Ramos (cell line): ENCODE data around the gene PARP12.

ENCODE experiments used
- in situ Hi-C: fragments of 300-500 bp; cut with MboI; formaldehyde crosslinking; loops from one replicate; pipeline ENCODE4 v1.14.3; 2022; ENCODE audit warnings: low sequenced_read_pairs; ENCODE audit not compliant: unreplicated experiment

PARP12 gene

DNA sequence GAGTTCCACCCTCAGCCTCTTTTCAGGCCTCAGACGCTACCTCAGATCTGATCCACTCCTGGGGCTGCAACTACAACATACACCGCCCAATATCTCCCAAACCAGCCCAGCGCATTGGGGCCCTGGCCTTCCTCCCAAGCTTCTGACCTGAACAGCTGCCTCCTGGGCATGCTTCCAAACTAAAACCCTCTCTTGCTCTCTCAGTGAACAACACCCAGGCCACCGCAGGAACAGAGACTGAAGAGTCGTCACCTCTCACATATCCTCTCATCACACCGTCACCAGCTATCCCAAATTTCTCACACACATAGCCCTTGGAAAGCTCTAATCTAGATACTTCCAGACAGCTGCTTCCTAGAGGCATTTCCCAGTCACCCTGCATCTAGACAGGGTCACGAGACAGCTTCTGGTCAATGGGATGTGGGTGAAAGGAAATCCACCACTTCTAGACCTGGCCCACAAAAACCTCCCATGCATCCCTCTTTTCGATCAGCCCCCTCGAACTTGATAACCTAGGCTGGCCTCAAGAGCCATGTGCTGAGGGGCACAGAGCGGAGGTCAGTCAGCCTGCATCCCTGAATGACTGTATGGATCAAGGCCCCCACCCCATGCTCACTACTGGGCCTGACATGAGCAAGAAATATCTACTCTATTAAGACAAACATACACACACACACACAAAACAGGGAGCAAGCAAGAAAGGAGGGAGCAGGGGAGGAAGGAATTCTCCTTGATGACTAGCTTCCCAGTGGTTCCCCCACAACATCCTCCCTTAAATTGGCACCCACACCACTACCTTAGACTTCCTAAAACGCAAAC, 1.8 kb downstream of the PARP12 start:
- in situ Hi-C loops, result no loop called here

DNA sequence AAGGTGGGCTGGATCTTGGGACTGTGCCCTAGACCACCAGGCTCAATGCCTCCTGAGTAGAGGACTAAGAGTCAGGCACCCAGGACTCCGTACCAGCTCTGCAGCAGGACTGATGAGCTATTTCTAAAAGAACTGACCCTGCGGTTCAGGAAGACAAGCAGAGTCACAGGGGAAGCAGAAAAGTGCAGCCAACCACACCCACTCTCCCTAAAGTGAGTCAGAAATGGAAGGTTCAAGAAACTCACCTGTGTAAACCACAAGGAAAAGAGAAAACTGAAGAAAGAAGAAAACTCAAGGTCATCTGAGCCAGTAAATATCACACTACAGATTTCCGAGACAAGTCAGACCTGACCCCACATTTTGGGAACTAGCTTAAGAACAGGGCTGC, 2.5 kb downstream of the PARP12 start:
- in situ Hi-C loops, result no loop called here

- in situ Hi-C loops, result no loop called here
These were observed 3.2 kb downstream of the PARP12 start for GRCh38 chr7:140059273-140060242.

DNA sequence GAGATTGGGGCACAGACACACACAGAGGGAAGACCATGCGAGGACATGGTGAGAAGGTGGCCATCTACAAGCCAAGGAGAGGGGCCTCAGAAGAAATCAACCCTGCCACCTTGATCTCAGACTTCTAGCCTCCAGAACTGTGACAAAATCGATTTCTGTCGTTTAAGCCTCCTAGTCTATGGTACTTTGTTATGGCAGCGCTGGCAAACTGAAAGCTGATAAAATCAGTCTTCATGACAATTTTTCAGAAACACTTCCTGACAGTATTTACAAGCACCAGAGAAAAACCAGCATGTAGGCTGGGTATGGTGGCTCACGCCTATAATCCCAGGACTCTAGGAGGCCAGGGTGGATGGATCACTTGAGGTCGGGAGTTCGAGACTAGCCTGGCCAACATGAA, 4.2 kb downstream of the PARP12 start:
- in situ Hi-C loops, result no loop called here

DNA sequence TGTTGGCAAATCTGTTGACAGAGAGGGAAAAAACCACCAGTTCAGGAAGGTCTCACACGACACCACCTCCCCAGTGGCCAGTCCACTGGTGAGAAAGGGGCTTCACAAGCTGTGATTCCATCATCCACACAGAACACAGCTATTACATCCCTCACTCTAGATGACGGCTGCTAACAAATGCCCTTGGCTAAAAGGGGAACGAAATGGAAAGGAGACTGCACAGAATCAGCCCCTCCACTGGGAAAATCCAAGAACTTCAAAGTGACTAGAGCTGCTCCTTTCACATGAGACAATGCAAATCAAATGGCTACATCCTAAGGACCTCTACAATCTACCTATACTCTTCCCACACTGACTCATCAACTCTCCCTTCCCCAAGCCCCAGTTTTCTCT, 5.6 kb downstream of the PARP12 start:
- in situ Hi-C loops, result no loop called here

DNA sequence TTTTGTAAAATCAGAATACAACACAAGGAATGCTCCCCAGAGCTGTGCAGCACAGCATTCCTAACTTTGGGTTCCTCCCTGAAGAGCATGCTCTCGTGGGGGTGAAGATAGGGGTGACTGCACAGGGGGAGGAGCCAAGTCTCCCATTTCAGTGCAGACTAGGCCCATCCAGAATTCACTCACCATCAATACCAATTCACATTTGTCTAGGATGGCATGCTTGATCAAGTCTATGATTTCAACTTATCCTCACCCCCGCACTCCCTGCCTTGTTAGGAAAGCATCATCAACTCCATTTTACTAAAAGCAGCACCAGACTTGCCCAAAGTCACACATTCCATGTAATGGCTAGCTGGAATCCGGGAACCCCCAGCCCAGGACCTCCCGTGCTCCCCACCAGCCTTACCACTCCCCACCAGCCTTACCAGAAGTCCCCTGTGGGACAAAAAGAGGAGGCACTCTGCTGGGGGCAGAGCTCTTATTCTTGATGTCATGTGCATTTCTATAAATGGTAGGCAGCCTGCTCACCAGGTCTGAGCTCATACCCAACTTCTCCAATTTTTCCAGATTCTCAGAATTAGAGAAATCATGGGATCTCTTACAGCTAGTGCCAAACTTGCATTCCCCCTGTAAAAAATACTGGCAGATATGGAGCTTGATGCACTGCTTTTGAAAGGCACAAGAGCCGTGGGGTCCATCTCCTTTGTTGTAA, 6.2 kb downstream of the PARP12 start:
- in situ Hi-C loops, result no loop called here

DNA sequence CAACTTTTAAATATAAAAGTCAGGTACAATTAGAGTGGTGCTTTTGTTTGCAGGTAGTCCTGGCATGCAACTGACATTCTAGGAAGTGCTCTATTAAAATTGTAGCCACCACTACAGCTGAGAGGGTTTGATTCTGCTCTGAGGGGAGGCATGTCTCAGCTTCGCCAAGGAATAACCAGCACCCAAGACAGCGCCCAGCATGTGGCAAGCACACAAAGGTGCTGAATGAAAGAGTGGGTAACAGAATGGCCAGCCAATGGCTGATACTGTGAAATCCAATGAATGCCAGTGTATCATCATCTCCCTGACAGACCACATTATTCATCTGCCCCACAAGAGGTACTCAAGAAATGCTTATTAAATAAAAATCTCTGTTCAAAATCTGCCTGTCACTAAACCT, 6.9 kb downstream of the PARP12 start:
- in situ Hi-C loops, result no loop called here

DNA sequence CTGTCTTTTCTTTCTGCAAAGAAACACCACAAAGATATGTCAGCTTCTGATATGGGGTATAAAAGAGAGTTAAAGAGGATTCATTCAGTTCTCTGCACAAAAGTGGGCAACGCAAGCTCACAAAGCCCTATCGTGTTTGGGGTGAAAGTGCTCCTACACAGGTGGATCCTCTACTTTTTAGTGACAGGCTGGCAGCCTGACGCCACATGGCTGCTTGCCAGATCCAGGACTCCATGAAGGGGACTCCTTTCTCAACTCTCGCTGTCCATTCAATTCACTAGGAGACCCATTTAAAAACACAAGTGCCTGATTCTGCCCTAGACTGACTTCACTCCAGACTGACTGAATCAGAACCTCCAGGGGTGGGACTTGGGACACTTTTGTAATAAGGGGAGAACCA, 8.0 kb downstream of the PARP12 start:
- in situ Hi-C loops, result no loop called here

DNA sequence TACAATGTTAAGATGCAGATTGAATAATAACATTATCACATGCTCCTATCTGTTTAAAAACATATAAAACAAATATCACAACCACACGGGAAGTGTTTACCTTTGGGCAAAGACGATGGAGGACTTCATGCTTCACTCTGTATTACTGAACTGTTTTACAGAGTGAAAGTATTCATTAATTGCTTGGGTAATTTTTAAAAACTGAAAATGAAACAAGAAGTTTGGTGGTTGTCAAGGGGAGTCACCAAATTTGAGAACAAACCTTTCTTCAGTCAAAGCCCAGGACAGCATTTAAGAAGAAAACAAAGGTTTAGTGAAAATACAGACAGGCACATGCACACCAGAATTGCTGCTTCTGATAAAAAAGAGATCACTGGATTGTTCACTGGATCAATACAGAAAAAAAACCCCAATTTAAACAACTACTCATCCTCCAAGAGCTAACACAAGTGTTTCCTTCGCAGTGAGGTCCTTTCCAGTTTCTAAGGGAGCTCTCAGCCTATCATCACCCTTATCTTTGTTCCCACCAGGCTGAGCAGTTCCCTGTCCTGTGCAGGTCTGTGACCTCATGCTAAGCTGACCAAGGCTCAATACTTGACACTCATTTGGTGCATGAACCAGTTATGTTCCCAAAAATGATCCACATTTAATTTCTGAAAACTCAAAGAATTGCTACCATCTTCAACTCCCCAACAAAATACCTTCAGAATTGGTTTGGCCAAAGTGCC, 8.8 kb downstream of the PARP12 start:
- in situ Hi-C loops, result no loop called here

DNA sequence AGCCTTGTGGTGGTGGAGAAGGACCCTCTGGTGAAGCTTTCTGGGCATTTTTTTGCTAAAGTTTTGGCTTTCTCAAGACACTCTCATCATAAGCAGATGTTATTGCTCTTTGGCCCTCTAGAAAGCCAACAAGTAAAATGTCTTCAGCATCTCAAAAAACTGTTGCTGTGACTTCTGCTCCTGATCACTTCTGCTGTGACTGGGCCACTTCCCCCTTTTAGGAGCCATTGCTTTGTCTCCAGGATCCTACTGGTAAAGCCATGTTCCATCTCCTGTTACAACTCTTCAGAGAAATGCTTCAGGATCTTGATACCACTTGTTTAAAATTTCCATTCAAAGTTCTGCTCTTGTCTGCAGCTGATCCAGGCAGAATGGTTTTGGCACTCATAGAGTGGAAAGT, 10.9 kb downstream of the PARP12 start:
- in situ Hi-C loops, result no loop called here

- in situ Hi-C loops, result no loop called here
These were observed 12.7 kb downstream of the PARP12 start for GRCh38 chr7:140050100-140050499.

DNA sequence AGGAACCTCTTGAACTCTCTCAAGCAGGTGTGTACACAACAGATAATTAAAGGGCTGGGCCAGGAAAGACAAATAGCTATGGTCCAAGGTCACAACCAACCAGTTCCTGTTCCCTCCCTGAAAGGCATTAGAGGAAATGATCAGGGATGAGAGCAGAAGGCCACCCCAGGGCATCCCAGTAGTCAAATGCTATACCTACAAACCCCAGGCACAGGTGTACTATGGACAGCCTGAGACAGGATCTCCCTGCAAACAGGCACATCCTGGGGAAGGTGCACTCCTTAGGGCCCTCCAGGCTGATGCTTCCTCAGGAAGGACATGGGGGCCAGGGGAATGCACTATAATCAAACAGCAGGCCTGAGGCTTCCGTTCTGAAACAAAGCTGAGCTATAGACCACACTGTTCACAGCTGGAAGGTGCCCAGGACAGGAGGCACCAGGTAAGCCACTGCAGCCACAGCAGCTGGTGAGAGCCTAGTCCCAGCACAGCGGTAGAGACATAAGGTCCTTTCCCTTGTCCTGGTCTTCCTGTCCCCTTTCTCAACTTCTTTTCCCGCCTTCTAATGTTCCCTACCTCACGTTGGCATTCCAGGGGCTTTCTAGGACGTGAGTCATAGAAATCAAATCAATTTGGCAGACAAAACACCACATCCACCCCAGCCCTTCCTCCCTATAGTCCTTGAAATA, 13.3 kb downstream of the PARP12 start:
- in situ Hi-C loops, result no loop called here

- in situ Hi-C loops, result no loop called here
These were observed 13.8 kb downstream of the PARP12 start for GRCh38 chr7:140048989-140049338.

GRCh38 chr7:140048138-140048537, 14.6 kb downstream of the PARP12 start:
- in situ Hi-C loops, result no loop called here

DNA sequence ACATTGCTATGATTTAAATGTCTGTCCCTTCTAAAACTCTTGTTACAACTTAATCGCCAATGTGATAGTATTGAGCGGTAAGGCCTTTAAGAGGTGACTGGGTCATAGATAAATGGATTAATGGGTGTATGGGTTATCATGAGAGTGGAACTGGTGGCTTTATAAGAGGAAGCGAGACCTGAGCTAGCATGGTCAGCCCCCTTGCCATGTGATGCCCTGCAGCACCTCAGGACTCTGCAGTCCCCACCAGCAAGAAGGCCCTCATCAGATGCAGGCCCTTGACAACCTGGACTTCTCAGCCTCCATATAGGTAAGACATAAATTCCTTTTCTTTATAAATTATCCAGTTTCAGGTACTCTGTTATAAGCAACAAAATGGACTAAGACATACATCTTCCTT, 15.6 kb downstream of the PARP12 start:
- in situ Hi-C loops, result no loop called here

GRCh38 chr7:140045697-140046096, 17.1 kb downstream of the PARP12 start:
- in situ Hi-C loops, result no loop called here

- in situ Hi-C loops, result no loop called here
These were observed 18.5 kb downstream of the PARP12 start for GRCh38 chr7:140044251-140044650.

DNA sequence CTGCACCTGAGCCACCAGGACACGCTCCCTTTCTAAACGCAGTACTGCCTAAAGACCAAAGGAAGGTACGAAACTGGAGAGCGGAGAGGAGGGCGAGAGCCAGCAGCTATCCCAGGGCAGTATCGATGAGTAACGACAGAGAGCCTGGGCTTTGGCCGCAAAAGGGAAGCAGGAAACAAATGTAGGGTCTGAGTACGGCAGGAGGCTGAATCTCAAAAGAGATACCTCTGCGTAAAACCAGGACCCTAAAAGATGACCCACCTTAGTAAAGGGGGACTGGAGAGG, 20.4 kb downstream of the PARP12 start:
- in situ Hi-C loops, result no loop called here

GRCh38 chr7:140041659-140042385, 20.9 kb downstream of the PARP12 start:
- in situ Hi-C loops, result no loop called here
